ENCODE measurements around the gene ARHGAP1. TPM values are rescaled to one million over a fixed set of nuclear protein-coding genes. Genes with fewer than 3 reads are reported as not detected.
A peak's percentile ranks its signal among the peaks of the same experiment; 100 is the strongest.

ARHGAP1 gene
- total RNA-seq, 4 donors from 2014 or later = 39.2 to 53.6 (median 45.8) TPM

DNA sequence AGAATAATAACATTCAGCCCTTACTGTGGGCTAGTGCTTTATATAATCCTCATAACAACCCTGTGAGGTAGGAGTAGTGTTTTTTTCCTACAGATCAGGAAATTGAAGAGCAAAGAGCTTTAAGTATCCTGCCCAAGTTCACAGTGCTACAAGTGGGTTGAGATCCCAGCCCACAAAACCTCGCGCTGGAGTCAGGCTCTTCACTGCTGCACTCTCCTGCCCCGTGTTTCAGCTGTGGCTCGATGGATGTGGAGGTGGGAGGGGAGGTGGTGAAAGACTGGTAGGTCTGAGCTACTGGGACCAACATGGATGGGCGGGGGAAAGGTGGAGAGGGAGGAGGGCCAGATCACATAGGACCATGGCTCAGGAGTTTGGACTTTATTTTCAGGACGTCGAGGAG is 6.5 kb upstream of the ARHGAP1 start:
- H3K9me3 ChIP-seq = no peaks in the 10 kb centered on the region
- intact Hi-C loops (cut with DNase I) = no loop called here
- H3K4me3 ChIP-seq = no peak overlapping the region
- TF ChIP-seq POLR2A (IDR thresholded peaks at IDR 0.05) = no peak
- DNase-seq = no peak
- peaks cover 16 to 70% (median 27%) of the 10 kb centered on the region in 3 donors for H3K36me3 ChIP-seq
- H3K27me3 ChIP-seq = no peaks in the 10 kb centered on the region
- WGBS, 2 donors = 82 to 95% methylated on average over 7 of the region's 7 CpGs
- no peak overlapping the region for H3K27ac ChIP-seq
- peaks cover 0 to 21% (median 8%) of the 10 kb centered on the region in 3 donors for H3K4me1 ChIP-seq

- H3K4me3 ChIP-seq = no peak overlapping the region
- no peak for DNase-seq
- 89 to 98% methylated on average over 8 to 9 of the region's 31 CpGs for WGBS, 2 donors
- H3K36me3 ChIP-seq = peaks cover 16 to 71% (median 27%) of the 10 kb centered on the region in 3 donors
- no peaks in the 10 kb centered on the region for H3K27me3 ChIP-seq
- H3K9me3 ChIP-seq = no peaks in the 10 kb centered on the region
- peaks cover 6 to 23% (median 10%) of the 10 kb centered on the region in 3 donors for H3K4me1 ChIP-seq
- no peak for TF ChIP-seq POLR2A (IDR thresholded peaks at IDR 0.05)
- intact Hi-C loops (cut with DNase I) = no loop called here
- H3K27ac ChIP-seq = no peak overlapping the region
Observed at GRCh38 chr11:46705070-46705688, 4.8 kb upstream of the ARHGAP1 start.

- no peak for TF ChIP-seq POLR2A (IDR thresholded peaks at IDR 0.05)
- TF ChIP-seq, protein P1, sequence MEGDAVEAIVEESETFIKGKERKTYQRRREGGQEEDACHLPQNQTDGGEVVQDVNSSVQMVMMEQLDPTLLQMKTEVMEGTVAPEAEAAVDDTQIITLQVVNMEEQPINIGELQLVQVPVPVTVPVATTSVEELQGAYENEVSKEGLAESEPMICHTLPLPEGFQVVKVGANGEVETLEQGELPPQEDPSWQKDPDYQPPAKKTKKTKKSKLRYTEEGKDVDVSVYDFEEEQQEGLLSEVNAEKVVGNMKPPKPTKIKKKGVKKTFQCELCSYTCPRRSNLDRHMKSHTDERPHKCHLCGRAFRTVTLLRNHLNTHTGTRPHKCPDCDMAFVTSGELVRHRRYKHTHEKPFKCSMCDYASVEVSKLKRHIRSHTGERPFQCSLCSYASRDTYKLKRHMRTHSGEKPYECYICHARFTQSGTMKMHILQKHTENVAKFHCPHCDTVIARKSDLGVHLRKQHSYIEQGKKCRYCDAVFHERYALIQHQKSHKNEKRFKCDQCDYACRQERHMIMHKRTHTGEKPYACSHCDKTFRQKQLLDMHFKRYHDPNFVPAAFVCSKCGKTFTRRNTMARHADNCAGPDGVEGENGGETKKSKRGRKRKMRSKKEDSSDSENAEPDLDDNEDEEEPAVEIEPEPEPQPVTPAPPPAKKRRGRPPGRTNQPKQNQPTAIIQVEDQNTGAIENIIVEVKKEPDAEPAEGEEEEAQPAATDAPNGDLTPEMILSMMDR (IDR thresholded peaks at IDR 0.05) = no peak
- Histone ChIP-seq H3K4me3 (peak overlapping the region; percentile 84 to 94 (median 89)), H3K9me3 (no peaks in the 10 kb centered on the region), H3K4me1 (peaks cover 33 to 61% (median 45%) of the 10 kb centered on the region in 3 donors), H3K27ac (peak overlapping the region; percentile 88 to 96 (median 92)), H3K36me3 (peaks cover 16 to 56% (median 26%) of the 10 kb centered on the region in 3 donors), H3K27me3 (no peaks in the 10 kb centered on the region)
- no peak for DNase-seq
- intact Hi-C loops (cut with DNase I) = no loop called here
- 0 to 2% methylated on average over 8 to 12 of the region's 29 CpGs for WGBS, 2 donors
Observed at GRCh38 chr11:46701078-46701654, 747 bp upstream of the ARHGAP1 start.

DNA sequence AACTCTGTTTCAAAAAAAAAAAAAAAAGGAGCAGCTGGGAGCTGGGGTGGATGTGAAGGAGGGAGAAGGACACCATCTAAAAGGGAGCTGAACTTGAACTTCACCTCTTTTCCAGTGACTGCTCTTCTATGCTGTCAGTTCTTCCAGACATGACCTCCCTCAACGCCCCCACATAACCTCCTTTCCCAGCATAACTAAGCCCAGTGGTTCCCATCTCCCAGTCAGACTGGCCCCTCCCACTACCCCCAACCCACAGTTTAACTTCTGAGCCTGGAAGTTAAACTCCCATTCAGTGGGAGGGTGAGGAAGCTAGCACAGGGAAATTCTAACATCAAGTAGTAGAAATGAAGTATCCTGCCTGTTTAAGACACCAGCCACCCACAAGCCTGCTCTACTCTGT is 1.8 kb downstream of the ARHGAP1 start:
- intact Hi-C loops (cut with DNase I) = no loop called here
- Histone ChIP-seq H3K4me3 (no peak overlapping the region), H3K27me3 (no peaks in the 10 kb centered on the region), H3K27ac (peak overlapping the region; percentile 3 to 94 (median 54)), H3K4me1 (peaks cover 40 to 87% (median 58%) of the 10 kb centered on the region in 3 donors), H3K36me3 (peaks cover 10 to 56% (median 20%) of the 10 kb centered on the region in 3 donors), H3K9me3 (no peaks in the 10 kb centered on the region)
- 82 to 90% methylated on average over 1 of the region's 1 CpG for WGBS, 2 donors
- DNase-seq = no peak
- TF ChIP-seq, protein P1 (IDR thresholded peaks at IDR 0.05) = no peak
- no peak for TF ChIP-seq POLR2A (IDR thresholded peaks at IDR 0.05)

DNA sequence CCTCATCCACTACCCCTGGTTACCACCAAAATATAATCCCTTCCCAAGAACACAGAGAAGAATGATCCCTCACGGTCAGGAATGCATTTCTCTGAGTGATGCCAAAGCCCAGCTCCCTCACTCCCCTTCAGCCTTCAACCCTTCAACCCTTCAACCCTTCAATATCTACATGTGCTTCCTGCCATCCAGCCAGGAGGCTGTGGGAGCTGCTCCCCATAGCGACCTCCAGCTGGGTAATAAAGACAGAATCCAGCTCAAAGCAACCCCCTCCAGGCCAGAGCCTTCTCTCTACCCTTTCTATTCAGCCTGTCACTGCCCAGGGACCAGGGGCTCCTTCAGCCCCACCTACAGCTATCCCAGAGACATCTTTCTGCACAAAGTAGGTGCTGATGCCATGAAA is 2.7 kb downstream of the ARHGAP1 start:
- Histone ChIP-seq H3K36me3 (peaks cover 10 to 55% (median 15%) of the 10 kb centered on the region in 3 donors), H3K9me3 (no peaks in the 10 kb centered on the region), H3K27ac (peak overlapping the region in 3 of 4 donors; percentile 65 to 94 (median 91)), H3K27me3 (no peaks in the 10 kb centered on the region), H3K4me1 (peaks cover 40 to 86% (median 58%) of the 10 kb centered on the region in 3 donors), H3K4me3 (peak overlapping the region in 1 of 4 donors; percentile 7)
- intact Hi-C loops (cut with DNase I) = no loop called here
- TF ChIP-seq, protein P1 (IDR thresholded peaks at IDR 0.05) = no peak
- no peak for TF ChIP-seq POLR2A (IDR thresholded peaks at IDR 0.05)
- 59 to 62% methylated on average over 2 of the region's 2 CpGs for WGBS, 2 donors
- no peak for DNase-seq

GRCh38 chr11:46697303-46697702 is 3.1 kb downstream of the ARHGAP1 start:
- DNase-seq = no peak
- peaks cover 40 to 82% (median 58%) of the 10 kb centered on the region in 3 donors for H3K4me1 ChIP-seq

More at GRCh38 chr11:46697303-46697702, 3.1 kb downstream of the ARHGAP1 start:
- Histone ChIP-seq H3K27ac (peak overlapping the region; percentile 7 to 94 (median 78)), H3K36me3 (peaks cover 11 to 55% (median 14%) of the 10 kb centered on the region in 3 donors), H3K27me3 (no peaks in the 10 kb centered on the region), H3K4me3 (peak overlapping the region in 1 of 4 donors; percentile 7), H3K9me3 (no peaks in the 10 kb centered on the region)
- TF ChIP-seq, protein P1 (IDR thresholded peaks at IDR 0.05) = no peak
- no peak for TF ChIP-seq POLR2A (IDR thresholded peaks at IDR 0.05)
- 44 to 49% methylated on average over 3 of the region's 3 CpGs for WGBS, 2 donors
- intact Hi-C loops (cut with DNase I) = no loop called here
